Stimulated activated CD4-positive, alpha-beta T cell treated with anti-CD3 and anti-CD28 coated beads, Interleukin-15, amount 100 ng/mL, for 24 hours (primary cell): Measurements from ENCODE around the gene DMTF1.

Experiments
- DNase-seq: peaks from one replicate; pipeline ENCODE4 v3.0.0-alpha.2; 2020

DMTF1 gene

GRCh38 chr7:87148332-87148955 lies 3.8 kb upstream of the DMTF1 start:
- no peak for DNase-seq

GRCh38 chr7:87151002-87151728 lies 1.1 kb upstream of the DMTF1 start:
- DNase-seq, result no peak

GRCh38 chr7:87151729-87152111 lies 533 bp upstream of the DMTF1 start:
- DNase-seq, result no peak

GRCh38 chr7:87152897-87153641 lies 816 bp downstream of the DMTF1 start:
- DNase-seq, result peak; percentile 58

GRCh38 chr7:87154166-87154565 lies 1.9 kb downstream of the DMTF1 start:
- DNase-seq, result no peak

GRCh38 chr7:87154569-87154968 lies 2.3 kb downstream of the DMTF1 start:
- DNase-seq, result no peak

GRCh38 chr7:87155788-87156187 lies 3.5 kb downstream of the DMTF1 start:
- DNase-seq, result no peak

- DNase-seq, result no peak
Measured at GRCh38 chr7:87156709-87157108, 4.5 kb downstream of the DMTF1 start.

GRCh38 chr7:87159538-87159937 lies 7.3 kb downstream of the DMTF1 start:
- no peak for DNase-seq

- no peak for DNase-seq
Measured at GRCh38 chr7:87164433-87164832, 12.2 kb downstream of the DMTF1 start.

- no peak for DNase-seq
Measured at GRCh38 chr7:87170828-87171227, 18.6 kb downstream of the DMTF1 start.

GRCh38 chr7:87171282-87171934 lies 19.2 kb downstream of the DMTF1 start:
- no peak for DNase-seq

- no peak for DNase-seq
Measured at GRCh38 chr7:87173471-87173870, 21.2 kb downstream of the DMTF1 start.

GRCh38 chr7:87178320-87178719 lies 26.1 kb downstream of the DMTF1 start:
- DNase-seq, result no peak

- DNase-seq, result no peak
Measured at GRCh38 chr7:87179180-87179579, 26.9 kb downstream of the DMTF1 start.

- no peak for DNase-seq
Measured at GRCh38 chr7:87187120-87187519, 34.9 kb downstream of the DMTF1 start.

GRCh38 chr7:87188930-87189329 lies 36.7 kb downstream of the DMTF1 start:
- no peak for DNase-seq

- no peak for DNase-seq
Measured at GRCh38 chr7:87190783-87191182, 38.5 kb downstream of the DMTF1 start.

GRCh38 chr7:87192784-87193487 lies 40.7 kb downstream of the DMTF1 start:
- DNase-seq, result no peak

- no peak for DNase-seq
Measured at GRCh38 chr7:87193912-87194311, 41.7 kb downstream of the DMTF1 start.

- no peak for DNase-seq
Measured at GRCh38 chr7:87199241-87199640, 47.0 kb downstream of the DMTF1 start.

GRCh38 chr7:87199700-87200450 lies 47.6 kb downstream of the DMTF1 start:
- DNase-seq, result no peak
